ENCODE data around the gene ANXA9. TPM values are rescaled to one million over a fixed set of nuclear protein-coding genes. Genes with fewer than 3 reads are reported as not detected.

Gene ANXA9
- polyA plus RNA-seq, 2 donors = 14.4 to 17.5 TPM

DNA sequence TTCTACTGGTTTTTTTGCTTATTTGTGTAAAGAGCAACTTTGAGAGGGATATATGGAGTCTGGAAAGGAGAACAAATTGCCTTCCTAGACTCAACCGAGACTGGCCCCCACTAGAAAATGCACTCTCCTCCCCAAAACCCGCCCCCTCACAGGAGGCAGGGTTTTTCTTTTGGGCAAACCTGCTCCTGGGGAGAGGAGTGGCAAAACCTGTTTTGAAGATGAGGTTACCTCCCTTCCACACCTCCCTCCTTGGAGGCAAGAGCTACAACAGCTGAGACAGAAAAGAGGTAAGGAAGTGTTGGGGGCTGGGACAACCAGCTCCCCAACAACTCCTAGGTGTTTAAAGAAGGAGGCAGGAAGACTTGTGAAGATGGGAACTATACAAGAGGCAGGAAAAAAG, 54.3 kb downstream of the ANXA9 start, which contains the start of gene BNIPL:
BNIPL (plus strand) TSS at position 231 of the 400 bp plus-strand sequence; CDS start at position 371, 140 bp downstream.
- H3K27me3 ChIP-seq (ENCODE audit: control insufficient read depth in 1 of 2, insufficient read depth in 2 of 2, low read length in 2 of 2) = no peaks in the 10 kb centered on the region
- H3K4me1 ChIP-seq (ENCODE audit: control insufficient read depth in 2 of 2, insufficient read depth in 2 of 2, low read length in 1 of 2) = peaks cover 3 to 4% of the 10 kb centered on the region in 2 donors
- 33 to 50% methylated on average over 2 of the region's 2 CpGs for WGBS, 2 donors
- H3K4me3 ChIP-seq (ENCODE audit: low read depth in 1 of 2, low read length in 2 of 2) = peak within 1 kb of the TSS; percentile 24 to 67
- no peaks in the 10 kb centered on the region for H3K9me3 ChIP-seq (ENCODE audit: control insufficient read depth in 2 of 2, insufficient read depth in 1 of 2, low read depth in 1 of 2, low read length in 1 of 2)
- peak within 1 kb of the TSS; percentile 82 to 85 for H3K27ac ChIP-seq (ENCODE audit: low read depth in 2 of 2, low read length in 1 of 2)
- H3K36me3 ChIP-seq (ENCODE audit: control insufficient read depth in 2 of 2, insufficient read depth in 2 of 2, low read length in 1 of 2) = peaks cover 6 to 11% of the 10 kb centered on the region in 2 donors

DNA sequence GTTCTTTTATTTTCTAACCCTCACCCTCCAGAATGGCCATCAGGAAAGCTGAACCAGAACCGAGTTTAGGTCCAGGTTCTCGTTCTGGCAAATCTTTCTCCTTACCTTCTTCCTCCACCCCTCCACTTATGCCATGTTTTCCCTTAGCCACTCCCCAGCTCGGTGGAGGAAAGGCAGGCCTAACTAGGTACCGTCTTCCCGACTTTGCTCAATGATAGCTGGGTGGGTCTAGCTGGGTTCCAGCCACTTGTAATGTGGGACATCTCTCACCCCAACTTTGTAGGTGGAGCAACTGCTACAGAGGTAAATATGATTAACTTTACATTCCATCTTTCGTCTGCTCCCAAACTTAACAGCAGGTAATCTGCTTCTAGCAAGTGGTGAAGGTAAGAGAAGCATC, 54.9 kb downstream of the ANXA9 start:
- no peaks in the 10 kb centered on the region for H3K27me3 ChIP-seq (ENCODE audit: control insufficient read depth in 1 of 2, insufficient read depth in 2 of 2, low read length in 2 of 2)
- H3K36me3 ChIP-seq (ENCODE audit: control insufficient read depth in 2 of 2, insufficient read depth in 2 of 2, low read length in 1 of 2) = peaks cover 6 to 11% of the 10 kb centered on the region in 2 donors
- peak overlapping the region; percentile 82 to 83 for H3K27ac ChIP-seq (ENCODE audit: low read depth in 2 of 2, low read length in 1 of 2)
- 51 to 60% methylated on average over 6 of the region's 6 CpGs for WGBS, 2 donors
- H3K4me3 ChIP-seq (ENCODE audit: low read depth in 1 of 2, low read length in 2 of 2) = peak overlapping the region; percentile 24 to 67
- no peaks in the 10 kb centered on the region for H3K9me3 ChIP-seq (ENCODE audit: control insufficient read depth in 2 of 2, insufficient read depth in 1 of 2, low read depth in 1 of 2, low read length in 1 of 2)
- peaks cover 3 to 4% of the 10 kb centered on the region in 2 donors for H3K4me1 ChIP-seq (ENCODE audit: control insufficient read depth in 2 of 2, insufficient read depth in 2 of 2, low read length in 1 of 2)

DNA sequence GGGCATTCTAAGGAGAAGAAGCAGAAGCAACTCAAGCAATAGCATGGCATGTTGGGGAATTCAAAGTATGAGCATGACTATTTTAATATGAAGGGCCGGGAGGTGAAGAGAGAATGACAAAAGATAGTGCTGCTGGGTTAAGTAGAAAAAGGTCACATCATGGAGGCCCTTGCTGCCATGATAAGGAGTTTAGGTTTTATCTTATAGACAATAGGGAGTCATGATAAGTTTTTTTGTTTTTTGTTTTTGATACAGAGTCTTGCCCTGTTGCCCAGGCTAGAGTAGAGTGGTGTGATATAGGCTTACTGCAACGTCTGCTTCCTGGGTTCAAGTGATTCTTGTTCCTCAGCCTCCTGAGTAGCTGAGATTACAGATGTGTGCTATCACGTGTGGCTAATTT, 57.4 kb downstream of the ANXA9 start:
- Histone ChIP-seq H3K4me3 (ENCODE audit: low read depth in 1 of 2, low read length in 2 of 2) (no peak overlapping the region), H3K36me3 (ENCODE audit: control insufficient read depth in 2 of 2, insufficient read depth in 2 of 2, low read length in 1 of 2) (peaks cover 3 to 12% of the 10 kb centered on the region in 2 donors), H3K27me3 (ENCODE audit: control insufficient read depth in 1 of 2, insufficient read depth in 2 of 2, low read length in 2 of 2) (no peaks in the 10 kb centered on the region), H3K9me3 (ENCODE audit: control insufficient read depth in 2 of 2, insufficient read depth in 1 of 2, low read depth in 1 of 2, low read length in 1 of 2) (no peaks in the 10 kb centered on the region), H3K27ac (ENCODE audit: low read depth in 2 of 2, low read length in 1 of 2) (no peak overlapping the region), H3K4me1 (ENCODE audit: control insufficient read depth in 2 of 2, insufficient read depth in 2 of 2, low read length in 1 of 2) (peaks cover 3 to 4% of the 10 kb centered on the region in 2 donors)
- WGBS, 2 donors = 92% methylated on average over 3 of the region's 3 CpGs

DNA sequence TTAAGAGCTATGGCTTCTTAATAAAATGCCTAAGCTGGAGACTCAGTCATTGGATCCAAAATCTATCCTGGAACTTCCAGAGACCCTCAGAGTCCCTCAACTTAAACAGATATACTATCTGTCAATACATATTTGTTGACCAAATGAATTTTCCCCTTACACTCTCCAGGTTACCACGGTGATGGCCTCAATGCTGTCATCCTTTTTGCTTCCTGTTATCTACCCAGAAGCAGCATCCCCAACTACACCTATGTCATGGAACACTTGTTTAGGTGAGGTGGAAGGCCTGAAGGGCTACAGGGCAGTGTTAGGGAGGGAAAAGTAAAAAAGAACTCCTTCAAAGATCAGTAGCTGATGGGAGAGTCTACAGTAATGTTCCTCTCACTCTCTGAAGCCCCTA, 61.1 kb downstream of the ANXA9 start:
- H3K36me3 ChIP-seq (ENCODE audit: control insufficient read depth in 2 of 2, insufficient read depth in 2 of 2, low read length in 1 of 2) = peaks cover 0 to 13% of the 10 kb centered on the region in 2 donors
- no peaks in the 10 kb centered on the region for H3K27me3 ChIP-seq (ENCODE audit: control insufficient read depth in 1 of 2, insufficient read depth in 2 of 2, low read length in 2 of 2)
- H3K9me3 ChIP-seq (ENCODE audit: control insufficient read depth in 2 of 2, insufficient read depth in 1 of 2, low read depth in 1 of 2, low read length in 1 of 2) = no peaks in the 10 kb centered on the region
- H3K4me1 ChIP-seq (ENCODE audit: control insufficient read depth in 2 of 2, insufficient read depth in 2 of 2, low read length in 1 of 2) = peaks cover 0 to 4% of the 10 kb centered on the region in 2 donors
- H3K4me3 ChIP-seq (ENCODE audit: low read depth in 1 of 2, low read length in 2 of 2) = no peak overlapping the region
- H3K27ac ChIP-seq (ENCODE audit: low read depth in 2 of 2, low read length in 1 of 2) = no peak overlapping the region
- WGBS, 2 donors = 91 to 92% methylated on average over 1 of the region's 1 CpG

Other genes with a start within 250 kb of the ANXA9 start
- 10 to 100 TPM; 17.2 to 20.2 TPM for gene CTSS, start 216.5 kb upstream of the ANXA9 start, polyA plus RNA-seq
- 10 to 100 TPM in 1 of 2 donors, 1 to 10 TPM in 1; 5.7 to 11.1 TPM for gene CTSK, start 174.0 kb upstream of the ANXA9 start, polyA plus RNA-seq
- 10 to 100 TPM in 1 of 2 donors, 1 to 10 TPM in 1; 9.0 to 10.5 TPM for gene ARNT, start 105.7 kb upstream of the ANXA9 start, polyA plus RNA-seq
- gene CTXND2, start 95.2 kb upstream of the ANXA9 start, polyA plus RNA-seq = not detected
- gene SETDB1, start 55.9 kb upstream of the ANXA9 start, polyA plus RNA-seq = 10 to 100 TPM; 14.4 to 17.8 TPM
- gene CERS2, start 7.5 kb upstream of the ANXA9 start, polyA plus RNA-seq = 10 to 100 TPM; 35.5 to 39.4 TPM
- gene MINDY1, start 24.6 kb downstream of the ANXA9 start, polyA plus RNA-seq = 10 to 100 TPM; 17.2 to 21.3 TPM
- gene PRUNE1, start 26.2 kb downstream of the ANXA9 start, polyA plus RNA-seq = 10 to 100 TPM in 1 of 2 donors, 1 to 10 TPM in 1; 7.2 to 10.1 TPM
- gene BNIPL, start 54.3 kb downstream of the ANXA9 start, polyA plus RNA-seq = 100 to 1,000 TPM; 111 to 159 TPM
- 1 to 10 TPM; 1.7 to 2.9 TPM for gene C1orf56, start 65.5 kb downstream of the ANXA9 start, polyA plus RNA-seq
- gene CDC42SE1, start 77.3 kb downstream of the ANXA9 start, polyA plus RNA-seq = 10 to 100 TPM; 62.9 to 86.6 TPM
- 1 to 10 TPM in 1 of 2 donors, under 1 TPM in 1; 0.72 to 1.5 TPM for gene MLLT11, start 78.1 kb downstream of the ANXA9 start, polyA plus RNA-seq
- gene GABPB2, start 88.5 kb downstream of the ANXA9 start, polyA plus RNA-seq = 1 to 10 TPM; 4.2 to 6.3 TPM
- 1 to 10 TPM; 3.3 to 7.2 TPM for gene SEMA6C, start 164.3 kb downstream of the ANXA9 start, polyA plus RNA-seq
- 1 to 10 TPM; 1.2 to 1.6 TPM for gene TNFAIP8L2, start 174.4 kb downstream of the ANXA9 start, polyA plus RNA-seq
- 1 to 10 TPM; 3.8 TPM for gene LYSMD1, start 183.6 kb downstream of the ANXA9 start, polyA plus RNA-seq
- gene SCNM1, start 183.9 kb downstream of the ANXA9 start, polyA plus RNA-seq = 10 to 100 TPM; 40.5 to 43.9 TPM
- gene TMOD4, start 193.7 kb downstream of the ANXA9 start, polyA plus RNA-seq = under 1 TPM; 0.14 to 0.22 TPM
- 10 to 100 TPM; 27.2 to 28.2 TPM for gene VPS72, start 207.9 kb downstream of the ANXA9 start, polyA plus RNA-seq
- 10 to 100 TPM; 16.4 to 23.2 TPM for gene PIP5K1A, start 216.3 kb downstream of the ANXA9 start, polyA plus RNA-seq